Psoas muscle (tissue), 8 donors: ENCODE measurements around the gene IRAK4. TPM values are rescaled to one million over a fixed set of nuclear protein-coding genes. Genes with fewer than 3 reads are reported as not detected.
"Not testable (repeated sequence)": the region's sequence is repeated elsewhere in the genome, so short reads cannot be mapped to it uniquely, and the experiment has no call there.

Experiments used
- ATAC-seq, 4 donors: fragments of 200-7000 bp; cut with Tn5 transposase; one replicate each; pipeline ENCODE4 v1.9.1; 2020; ENCODE audit warnings: moderate library complexity in 3 of 4, mild to moderate bottlenecking in 2 of 4
- DNase-seq, 2 donors: peaks; one replicate each; pipeline ENCODE4 v3.0.0-alpha.2; 2020
- H3K27ac ChIP-seq: fragments of 200-600 bp; one replicate; pipeline ENCODE4 v1.8.0; 2022
- H3K27me3 ChIP-seq, 3 donors: fragments of 200-600 bp in 1 of 3; one replicate each; pipeline versions ENCODE4 v1.6.1 to v1.8.0; 2013 to 2022; ENCODE audit warnings: low read length in 2 of 3, mild to moderate bottlenecking in 2 of 3, moderate library complexity in 1 of 3; ENCODE audit not compliant: insufficient read depth in 3 of 3
- H3K36me3 ChIP-seq, 2 donors: fragments of 200-600 bp in 1 of 2; one replicate each; pipeline versions ENCODE4 v1.6.1 to v1.8.0; 2013 to 2022; ENCODE audit warnings: low read depth in 1 of 2, mild to moderate bottlenecking in 1 of 2, moderate library complexity in 1 of 2; ENCODE audit not compliant: insufficient read depth in 1 of 2
- H3K4me1 ChIP-seq: fragments of 200-600 bp; one replicate; pipeline ENCODE4 v1.8.0; 2022
- H3K4me3 ChIP-seq: fragments of 200-600 bp; one replicate; pipeline ENCODE4 v1.8.0; 2022; ENCODE audit warnings: mild to moderate bottlenecking
- H3K9me3 ChIP-seq: fragments of 200-600 bp; one replicate; pipeline ENCODE4 v1.8.0; 2022
- CTCF ChIP-seq: fragments of 200-600 bp; IDR thresholded peaks from one replicate; pipeline ENCODE4 v1.8.0; 2022; ENCODE audit warnings: antibody characterized with exemption
- WGBS, 3 donors: extraction: QIAGEN DNeasy Blood & Tissue Kit; methylation state at CpG; one replicate each; pipeline versions ENCODE4 v1.1.6 to v1.1.7; 2013; 5-methylcytosine and 5-hydroxymethylcytosine counted together
- intact Hi-C, 2 donors: fragments of 100-400 bp; cut with DNase I; formaldehyde crosslinking; loops; one replicate each; pipeline versions ENCODE4 v1.11.0 to v1.14.2; 2022
- polyA plus RNA-seq, 3 donors: library from polyadenylated mRNA; stranded (reverse); fragments of 200-250 nt; gene quantifications; one replicate each; pipeline ENCODE4 v1.2.3, GENCODE V29; 2013
- total RNA-seq, 4 donors: library from RNA; stranded (reverse); fragmentation: NEBNext Ultra II Directional in 2 of 4; extraction: Animal tissue kit (Norgen Biotek cat#: 25700) in 2 of 4; gene quantifications; one replicate each; pipeline versions ENCODE4 v1.2.1 to v1.2.4, GENCODE V29; 2021 to 2023
- donor health status: healthy with polysubstance abuse.
- donor health status: DM: no; HTN: no; CAD: no; lungs with moderate emphysema.
- donor health status: Bipolar disorder and iron deficiency.
- donor health status: healthy.
- donor health status: DM: yes; HTN: yes; CAD: no.
- donor health status: DM: no; HTN: no; CAD: no.
- donor health status: DM: no; HTN: no; CAD: no.
- donor health status: DM: yes; HTN: yes; CAD: no.

IRAK4 gene
- total and polyA plus RNA-seq, 7 donors = 2.2 to 4.7 (median 3.3) TPM

- H3K4me1 ChIP-seq = no peaks in the 10 kb centered on the region
- WGBS, 3 donors = 96 to 99% (median 96%) methylated on average over 3 of the region's 3 CpGs
- H3K9me3 ChIP-seq = no peaks in the 10 kb centered on the region
- H3K4me3 ChIP-seq = no peak overlapping the region
- no peak overlapping the region for H3K27ac ChIP-seq
- peaks cover 0 to 22% of the 10 kb centered on the region in 2 donors for H3K36me3 ChIP-seq
- TF ChIP-seq CTCF = no peak
- DNase-seq = no peak
- H3K27me3 ChIP-seq = no peaks in the 10 kb centered on the region
- ATAC-seq = no peak
- intact Hi-C loops = no loop called here
Observed at GRCh38 chr12:43750814-43751213, 7.9 kb upstream of the IRAK4 start.

GRCh38 chr12:43751360-43751759 is 7.4 kb upstream of the IRAK4 start:
- H3K9me3 ChIP-seq, DNase-seq, H3K4me3 ChIP-seq, ATAC-seq, H3K4me1 ChIP-seq, H3K27ac ChIP-seq, intact Hi-C loops, H3K27me3 ChIP-seq: not testable (repeated sequence)
- WGBS, 3 donors = 90 to 91% (median 90%) methylated on average over 4 to 5 of the region's 6 CpGs
- H3K36me3 ChIP-seq = peaks cover 0 to 18% of the 10 kb centered on the region in 2 donors

GRCh38 chr12:43754015-43754414 is 4.7 kb upstream of the IRAK4 start:
- 91 to 95% (median 93%) methylated on average over 3 of the region's 3 CpGs for WGBS, 3 donors
- intact Hi-C loops = no loop called here
- H3K9me3 ChIP-seq = no peaks in the 10 kb centered on the region
- no peak overlapping the region for H3K27ac ChIP-seq
- ATAC-seq = no peak
- no peak for DNase-seq
- no peaks in the 10 kb centered on the region for H3K27me3 ChIP-seq
- H3K4me1 ChIP-seq = peaks cover 8% of the 10 kb centered on the region
- no peak overlapping the region for H3K4me3 ChIP-seq
- no peak for TF ChIP-seq CTCF
- H3K36me3 ChIP-seq = peaks cover 0 to 14% of the 10 kb centered on the region in 2 donors

GRCh38 chr12:43758247-43758727 is 464 bp upstream of the IRAK4 start:
- DNase-seq (peak; percentile 18 to 49), ATAC-seq (peak; percentile 15 to 31 (median 19))
- H3K27me3 ChIP-seq = no peaks in the 10 kb centered on the region
- no peaks in the 10 kb centered on the region for H3K9me3 ChIP-seq
- H3K36me3 ChIP-seq = peaks cover 0 to 9% of the 10 kb centered on the region in 2 donors
- H3K4me1 ChIP-seq = peaks cover 24% of the 10 kb centered on the region
- H3K27ac ChIP-seq = peak overlapping the region; percentile 50
- no peak for TF ChIP-seq CTCF
- WGBS, 3 donors = 0 to 2% (median 1%) methylated on average over 15 to 18 of the region's 18 CpGs
- intact Hi-C loops = loop anchor here in 1 of 2 donors (5.0 kb wide), 1 partner anchor 124 kb away; no protein-coding TSS in a partner anchor
- peak overlapping the region; percentile 88 for H3K4me3 ChIP-seq

GRCh38 chr12:43760396-43760795 is 1.6 kb downstream of the IRAK4 start:
- no peak for TF ChIP-seq CTCF
- H3K36me3 ChIP-seq = no peaks in the 10 kb centered on the region
- no peak for DNase-seq
- intact Hi-C loops = no loop called here
- H3K27me3 ChIP-seq = no peaks in the 10 kb centered on the region
- H3K4me1 ChIP-seq = peaks cover 24% of the 10 kb centered on the region
- no peak overlapping the region for H3K4me3 ChIP-seq
- no peak for ATAC-seq
- no peaks in the 10 kb centered on the region for H3K9me3 ChIP-seq
- no peak overlapping the region for H3K27ac ChIP-seq
- 78 to 82% (median 81%) methylated on average over 2 of the region's 2 CpGs for WGBS, 3 donors
